H9 (cell line): ENCODE data around the gene MEIG1. TPM values are rescaled to one million over a fixed set of nuclear protein-coding genes. Genes with fewer than 3 reads are reported as not detected.

ENCODE experiments used
- DNase-seq: peaks from one replicate; pipeline ENCODE4 v3.0.0-alpha.2; 2017
- H2AFZ ChIP-seq: one replicate; pipeline ENCODE4 v1.6.1; 2013; ENCODE audit warnings: mild to moderate bottlenecking, low read length, control low read depth, moderate library complexity
- H2AK5ac ChIP-seq: 2 replicates; pipeline ENCODE4 v1.6.1; 2013; ENCODE audit warnings: low read length, control low read depth, mixed read lengths; ENCODE audit not compliant: insufficient read length
- H2BK120ac ChIP-seq: one replicate; pipeline ENCODE4 v1.6.1; 2013; ENCODE audit warnings: low read depth, mild to moderate bottlenecking, low read length, control low read depth, inconsistent platforms; ENCODE audit not compliant: poor library complexity, severe bottlenecking
- H2BK12ac ChIP-seq: 2 replicates; pipeline ENCODE4 v1.6.1; 2013; ENCODE audit warnings: low read length, control low read depth, mixed read lengths, low read depth; ENCODE audit not compliant: insufficient read length
- H2BK15ac ChIP-seq: 2 replicates; pipeline ENCODE4 v1.6.1; 2013; ENCODE audit warnings: low read depth, low read length, control low read depth
- H2BK20ac ChIP-seq: one replicate; pipeline ENCODE4 v1.6.1; 2013; ENCODE audit warnings: low read depth, mild to moderate bottlenecking, low read length, control low read depth, inconsistent platforms; ENCODE audit not compliant: poor library complexity, severe bottlenecking
- H2BK5ac ChIP-seq: 2 replicates; pipeline ENCODE4 v1.6.1; 2013; ENCODE audit warnings: low read length, control low read depth, mixed read lengths; ENCODE audit not compliant: insufficient read length
- H3K14ac ChIP-seq: 2 replicates; pipeline ENCODE4 v1.6.1; 2013; ENCODE audit warnings: low read length, control low read depth; ENCODE audit not compliant: insufficient read depth
- H3K18ac ChIP-seq: 2 replicates; pipeline ENCODE4 v1.6.1; 2013; ENCODE audit warnings: low read depth, mild to moderate bottlenecking, mixed read lengths, low read length, control low read depth; ENCODE audit not compliant: insufficient read length
- H3K23ac ChIP-seq: 2 replicates; pipeline ENCODE4 v1.6.1; 2013; ENCODE audit warnings: low read length, control low read depth, mixed read lengths, low read depth; ENCODE audit not compliant: insufficient read length
- H3K23me2 ChIP-seq: 2 replicates; pipeline ENCODE4 v1.6.1; 2013; ENCODE audit warnings: low read depth, mild to moderate bottlenecking, mixed read lengths, low read length, control low read depth; ENCODE audit not compliant: insufficient read length, poor library complexity, severe bottlenecking
- H3K27ac ChIP-seq: 2 replicates; pipeline ENCODE4 v1.5.1; 2013; ENCODE audit warnings: low read length, control low read depth, mixed read lengths, low read depth; ENCODE audit not compliant: insufficient read length
- H3K27me3 ChIP-seq: 2 replicates; pipeline ENCODE4 v1.6.1; 2013; ENCODE audit warnings: low read length, control low read depth, inconsistent platforms; ENCODE audit not compliant: insufficient read depth
- H3K4ac ChIP-seq: 2 replicates; pipeline ENCODE4 v1.6.1; 2013; ENCODE audit warnings: low read depth, mild to moderate bottlenecking, control low read depth, inconsistent platforms, low read length, moderate library complexity
- H3K4me1 ChIP-seq: 2 replicates; pipeline ENCODE4 v1.6.1; 2013; ENCODE audit warnings: low read length, control low read depth, inconsistent platforms; ENCODE audit not compliant: insufficient read depth
- H3K4me2 ChIP-seq: 2 replicates; pipeline ENCODE4 v1.6.1; 2013; ENCODE audit warnings: low read length, control low read depth, mixed read lengths; ENCODE audit not compliant: insufficient read length, insufficient read depth
- H3K56ac ChIP-seq: 2 replicates; pipeline ENCODE4 v1.6.1; 2013; ENCODE audit warnings: low read depth, mild to moderate bottlenecking, mixed read lengths, low read length, control low read depth; ENCODE audit not compliant: insufficient read length
- H3K79me1 ChIP-seq: 2 replicates; pipeline ENCODE4 v1.6.1; 2013; ENCODE audit warnings: low read depth, mild to moderate bottlenecking, moderate library complexity, low read length, control low read depth, inconsistent platforms; ENCODE audit not compliant: insufficient read depth, poor library complexity, severe bottlenecking
- H3K79me2 ChIP-seq: 2 replicates; pipeline ENCODE4 v1.6.1; 2013; ENCODE audit warnings: low read length, control low read depth, inconsistent platforms; ENCODE audit not compliant: insufficient read depth
- H3K9ac ChIP-seq: 2 replicates; pipeline ENCODE4 v1.6.1; 2013; ENCODE audit warnings: low read length, control low read depth, mixed read lengths; ENCODE audit not compliant: insufficient read length; ENCODE audit errors: extremely low read depth
- H3K9me3 ChIP-seq: one replicate; pipeline ENCODE4 v1.6.1; 2013; ENCODE audit warnings: low read depth, low read length, inconsistent platforms; ENCODE audit not compliant: control insufficient read depth
- H3T11ph ChIP-seq: one replicate; pipeline ENCODE4 v1.6.1; 2013; ENCODE audit warnings: mild to moderate bottlenecking, low read length, control low read depth, inconsistent platforms
- H4K20me1 ChIP-seq: one replicate; pipeline ENCODE4 v1.6.1; 2013; ENCODE audit not compliant: control insufficient read depth, insufficient read length, insufficient read depth
- H4K5ac ChIP-seq: 2 replicates; pipeline ENCODE4 v1.6.1; 2013; ENCODE audit warnings: low read depth, mild to moderate bottlenecking, mixed read lengths, low read length, control low read depth; ENCODE audit not compliant: insufficient read length
- H4K8ac ChIP-seq: replicated peaks from 2 replicates; pipeline ENCODE4 v1.6.1; 2013; ENCODE audit warnings: low read length, control low read depth, mixed read lengths, low read depth; ENCODE audit not compliant: insufficient read length
- H4K91ac ChIP-seq: 2 replicates; pipeline ENCODE4 v1.6.1; 2013; ENCODE audit warnings: low read depth, mild to moderate bottlenecking, moderate library complexity, mixed read lengths, low read length, control low read depth; ENCODE audit not compliant: insufficient read length
- H3K27ac Mint-ChIP-seq, 3 experiments: 2 replicates in 2 of 3; 3 replicates in 1 of 3; pipeline ENCODE4 v1.8.0; 2020 to 2021; ENCODE audit warnings: mixed read lengths in 3 of 3, mild to moderate bottlenecking in 1 of 3, moderate library complexity in 1 of 3
- H3K27me3 Mint-ChIP-seq: 2 replicates; pipeline ENCODE4 v1.8.0; 2021; ENCODE audit warnings: low read depth, mild to moderate bottlenecking, moderate library complexity, mixed read lengths
- H3K36me3 Mint-ChIP-seq, 3 experiments: 2 replicates in 2 of 3; 3 replicates in 1 of 3; pipeline ENCODE4 v1.8.0; 2020 to 2021; ENCODE audit warnings: low read depth in 3 of 3, mixed read lengths in 3 of 3; ENCODE audit not compliant: insufficient read depth in 1 of 3
- H3K4me1 Mint-ChIP-seq, 2 experiments: 2 replicates each; pipeline ENCODE4 v1.8.0; 2020; ENCODE audit warnings: mixed read lengths in 2 of 2
- H3K4me3 Mint-ChIP-seq, 2 experiments: 2 replicates in 1 of 2; 3 replicates in 1 of 2; pipeline ENCODE4 v1.8.0; 2020 to 2021; ENCODE audit warnings: mild to moderate bottlenecking in 2 of 2, mixed read lengths in 2 of 2, moderate library complexity in 1 of 2
- H3K9me3 Mint-ChIP-seq, 2 experiments: 2 replicates in 1 of 2; 3 replicates in 1 of 2; pipeline ENCODE4 v1.8.0; 2020; ENCODE audit warnings: mild to moderate bottlenecking in 2 of 2, mixed read lengths in 2 of 2, moderate library complexity in 1 of 2
- WGBS: extraction: QIAGEN DNeasy Blood & Tissue Kit; methylation state at CpG from one replicate; pipeline ENCODE4 v1.1.7; 2013; ENCODE audit warnings: missing lambda C conversion rate, low lambda C conversion rate, mixed read lengths; ENCODE audit not compliant: insufficient read length; ENCODE audit errors: extremely low coverage; 5-methylcytosine and 5-hydroxymethylcytosine counted together
- total RNA-seq: library from RNA; stranded (reverse); gene quantifications from 2 replicates; pipeline ENCODE4 v1.2.1, GENCODE V29; 2021
- TF ChIP-seq, protein P1 (sequence below): fragments of 200-600 bp; sonication (generic); conservative IDR thresholded peaks from 3 replicates; pipeline ENCODE4 v1.8.0; 2021; ENCODE audit warnings: antibody characterized with exemption, mild to moderate bottlenecking

Gene MEIG1
- total RNA-seq, 1 experiment from 2014 or later, result 0.72 TPM

DNA sequence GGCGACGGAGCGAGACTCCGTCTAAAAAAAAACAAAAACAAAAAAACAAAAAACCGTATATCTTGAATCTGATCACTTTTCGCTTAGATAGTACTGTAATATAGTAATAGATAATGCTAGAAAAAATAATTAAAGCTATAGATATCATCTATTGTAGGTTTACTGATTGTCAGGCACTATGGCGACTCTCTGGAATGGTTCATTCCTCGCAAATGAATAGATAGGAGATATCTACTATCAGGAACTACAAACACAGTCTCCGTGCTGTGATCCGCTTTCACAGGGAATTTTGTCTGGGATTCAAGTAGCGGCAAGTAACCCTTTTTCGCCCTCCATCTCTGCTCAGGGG, 342 bp upstream of the MEIG1 start:
- Histone ChIP-seq H4K5ac (no peak overlapping the region), H4K91ac (no peak overlapping the region), H2BK120ac (no peak overlapping the region), H3K79me2 (no peaks in the 10 kb centered on the region), H2BK12ac (no peak overlapping the region), H2BK15ac (no peak overlapping the region), H3K4ac (no peak overlapping the region), H3K9me3 (no peaks in the 10 kb centered on the region), H2AFZ (peak overlapping the region; percentile 33), H3K27ac (no peak overlapping the region), H4K20me1 (no peaks in the 10 kb centered on the region), H3K18ac (no peak overlapping the region), H3K79me1 (no peaks in the 10 kb centered on the region), H3K4me1 (no peaks in the 10 kb centered on the region), H3K27me3 (no peaks in the 10 kb centered on the region), H3K23ac (no peak overlapping the region), H2BK5ac (no peak overlapping the region), H3K4me2 (peak overlapping the region; percentile 58), H3T11ph (no peak overlapping the region), H2AK5ac (no peak overlapping the region), H4K8ac (no peak overlapping the region), H3K56ac (no peak overlapping the region), H2BK20ac (no peak overlapping the region), H3K14ac (no peak overlapping the region), H3K23me2 (peaks cover 7% of the 10 kb centered on the region), H3K9ac (no peak overlapping the region)
- no CpG with 5 or more reads among the region's 12 CpGs for WGBS
- Mint-ChIP-seq H3K27me3 (peaks cover 3% of the 10 kb centered on the region), H3K36me3 (no peaks in the 10 kb centered on the region; a peak in 1 of 7 replicates), H3K4me3 (peak overlapping the region; percentile 90 to 95), H3K4me1 (peaks cover 10% of the 10 kb centered on the region in 2 experiments), H3K9me3 (peaks cover 0 to 1% of the 10 kb centered on the region in 2 experiments; a peak in 2 of 5 replicates), H3K27ac (peak overlapping the region in 1 of 3 experiments; percentile 8; a peak in 1 of 7 replicates)
- DNase-seq, result no peak
- TF ChIP-seq, protein P1, sequence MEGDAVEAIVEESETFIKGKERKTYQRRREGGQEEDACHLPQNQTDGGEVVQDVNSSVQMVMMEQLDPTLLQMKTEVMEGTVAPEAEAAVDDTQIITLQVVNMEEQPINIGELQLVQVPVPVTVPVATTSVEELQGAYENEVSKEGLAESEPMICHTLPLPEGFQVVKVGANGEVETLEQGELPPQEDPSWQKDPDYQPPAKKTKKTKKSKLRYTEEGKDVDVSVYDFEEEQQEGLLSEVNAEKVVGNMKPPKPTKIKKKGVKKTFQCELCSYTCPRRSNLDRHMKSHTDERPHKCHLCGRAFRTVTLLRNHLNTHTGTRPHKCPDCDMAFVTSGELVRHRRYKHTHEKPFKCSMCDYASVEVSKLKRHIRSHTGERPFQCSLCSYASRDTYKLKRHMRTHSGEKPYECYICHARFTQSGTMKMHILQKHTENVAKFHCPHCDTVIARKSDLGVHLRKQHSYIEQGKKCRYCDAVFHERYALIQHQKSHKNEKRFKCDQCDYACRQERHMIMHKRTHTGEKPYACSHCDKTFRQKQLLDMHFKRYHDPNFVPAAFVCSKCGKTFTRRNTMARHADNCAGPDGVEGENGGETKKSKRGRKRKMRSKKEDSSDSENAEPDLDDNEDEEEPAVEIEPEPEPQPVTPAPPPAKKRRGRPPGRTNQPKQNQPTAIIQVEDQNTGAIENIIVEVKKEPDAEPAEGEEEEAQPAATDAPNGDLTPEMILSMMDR, result no peak
